GM18907 (cell line): ENCODE data around the gene STIL.
"Not testable (repeated sequence)": the region's sequence is repeated elsewhere in the genome, so short reads cannot be mapped to it uniquely, and the experiment has no call there.

ENCODE experiments used
- ATAC-seq: cut with Tn5 transposase; IDR thresholded peaks from one replicate; pipeline ENCODE4 v1.9.1; 2021; ENCODE audit warnings: mild to moderate bottlenecking, moderate library complexity; ENCODE audit not compliant: unreplicated experiment

Gene STIL

DNA sequence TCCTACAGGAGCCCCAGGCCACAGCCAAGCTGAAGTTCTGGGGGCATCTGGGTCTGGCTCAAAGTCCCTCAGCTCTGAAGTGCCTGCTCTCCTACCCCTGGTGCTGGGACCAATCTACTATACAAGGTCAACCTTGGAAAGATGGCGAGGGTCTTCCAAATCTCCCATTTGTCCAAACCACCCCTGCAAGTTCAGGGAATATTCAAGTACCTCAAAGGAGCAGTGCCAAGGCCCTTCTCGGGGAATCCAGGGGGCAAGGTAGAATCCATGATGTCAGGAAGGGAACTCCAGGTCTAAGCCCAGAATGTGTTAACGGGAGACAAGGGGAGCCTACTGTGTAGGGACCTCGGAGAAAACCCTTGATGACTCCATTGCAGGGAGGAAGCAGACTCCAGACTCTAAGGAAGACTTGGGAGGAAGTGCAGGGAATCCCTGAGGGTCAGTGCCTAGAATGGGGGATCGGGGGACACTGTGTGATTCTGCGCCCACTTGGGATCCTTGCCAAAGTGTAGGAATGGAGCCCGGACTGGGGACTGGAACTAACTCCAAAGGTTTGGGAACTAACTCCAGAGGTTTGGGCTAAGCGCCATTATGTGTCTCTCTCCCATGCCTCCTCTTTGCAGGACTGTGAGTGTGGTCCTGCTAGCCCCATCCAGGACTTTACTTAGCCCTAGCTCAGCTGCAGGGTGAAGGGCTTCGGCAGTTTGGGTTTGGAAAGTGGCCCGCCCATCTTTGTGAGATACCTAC lies 90.6 kb downstream of the STIL start:
- no peak for ATAC-seq

DNA sequence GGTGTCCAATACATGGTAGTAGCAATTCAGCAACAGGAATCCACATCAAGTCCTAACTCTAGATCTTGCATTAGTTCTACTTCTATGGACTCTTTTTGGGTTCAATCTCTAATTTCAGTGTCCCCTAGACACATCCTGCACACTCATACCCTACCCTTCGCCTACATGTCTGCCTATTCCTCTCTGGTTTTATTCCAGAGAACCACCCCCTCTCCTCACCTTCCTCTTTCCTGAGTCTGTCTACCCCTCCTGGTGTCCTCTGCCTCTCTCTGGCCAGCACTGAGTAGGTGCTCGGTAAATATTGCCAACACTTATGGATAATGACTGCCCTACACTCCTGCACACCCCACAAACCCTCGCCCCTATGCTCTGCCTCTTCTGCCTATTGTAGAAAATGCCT lies 91.5 kb downstream of the STIL start:
- no peak for ATAC-seq

DNA sequence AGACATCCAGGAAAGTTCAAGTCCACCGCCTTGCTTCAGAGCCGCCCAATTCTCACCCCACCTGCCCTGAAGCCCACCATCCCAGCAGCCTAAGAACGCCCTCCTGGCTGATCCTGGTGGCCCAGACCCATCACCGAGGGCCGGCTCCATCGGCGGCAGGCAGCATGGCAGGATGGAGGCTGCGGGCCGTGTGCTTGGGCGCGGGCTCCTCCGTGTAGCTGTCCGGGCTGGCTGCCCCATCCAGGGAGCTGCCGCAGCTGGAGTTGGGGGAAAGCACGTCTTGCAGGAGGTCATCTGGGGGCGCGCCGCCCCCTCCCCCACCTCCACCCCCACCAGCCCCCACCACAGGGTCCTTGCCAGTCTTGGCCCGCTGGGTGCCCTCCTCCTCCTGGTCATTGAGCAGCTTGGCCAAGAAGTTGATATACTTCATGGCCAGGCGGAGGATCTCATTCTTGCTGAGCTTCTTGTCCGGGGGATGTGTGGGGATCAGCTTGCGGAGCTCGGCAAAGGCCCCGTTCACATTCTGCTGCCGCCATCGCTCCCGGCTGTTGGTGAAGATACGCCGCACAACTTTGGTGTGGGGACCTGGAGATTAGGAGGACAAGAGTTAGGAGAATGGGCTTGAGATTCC lies 94.2 kb downstream of the STIL start:
- no peak for ATAC-seq

DNA sequence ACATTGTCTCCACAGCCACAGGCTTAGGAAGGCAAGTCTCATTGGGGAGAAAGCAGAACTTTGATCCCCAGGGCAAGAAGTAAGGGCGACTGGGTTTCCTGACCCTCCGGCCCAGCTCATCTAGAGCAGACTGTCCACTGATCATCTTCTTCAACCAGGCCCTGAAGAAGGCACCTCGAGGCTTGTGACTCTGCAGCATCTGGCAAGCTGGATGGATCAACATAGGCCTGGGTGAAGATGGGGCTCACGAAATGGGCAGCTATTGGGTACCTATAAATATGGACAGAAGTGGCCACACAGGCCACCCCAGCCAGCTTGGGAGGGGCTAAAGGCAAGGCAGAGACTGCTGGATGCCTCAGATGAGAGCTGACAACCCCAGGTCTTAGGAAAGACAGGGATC lies 94.9 kb downstream of the STIL start:
- ATAC-seq, result no peak

DNA sequence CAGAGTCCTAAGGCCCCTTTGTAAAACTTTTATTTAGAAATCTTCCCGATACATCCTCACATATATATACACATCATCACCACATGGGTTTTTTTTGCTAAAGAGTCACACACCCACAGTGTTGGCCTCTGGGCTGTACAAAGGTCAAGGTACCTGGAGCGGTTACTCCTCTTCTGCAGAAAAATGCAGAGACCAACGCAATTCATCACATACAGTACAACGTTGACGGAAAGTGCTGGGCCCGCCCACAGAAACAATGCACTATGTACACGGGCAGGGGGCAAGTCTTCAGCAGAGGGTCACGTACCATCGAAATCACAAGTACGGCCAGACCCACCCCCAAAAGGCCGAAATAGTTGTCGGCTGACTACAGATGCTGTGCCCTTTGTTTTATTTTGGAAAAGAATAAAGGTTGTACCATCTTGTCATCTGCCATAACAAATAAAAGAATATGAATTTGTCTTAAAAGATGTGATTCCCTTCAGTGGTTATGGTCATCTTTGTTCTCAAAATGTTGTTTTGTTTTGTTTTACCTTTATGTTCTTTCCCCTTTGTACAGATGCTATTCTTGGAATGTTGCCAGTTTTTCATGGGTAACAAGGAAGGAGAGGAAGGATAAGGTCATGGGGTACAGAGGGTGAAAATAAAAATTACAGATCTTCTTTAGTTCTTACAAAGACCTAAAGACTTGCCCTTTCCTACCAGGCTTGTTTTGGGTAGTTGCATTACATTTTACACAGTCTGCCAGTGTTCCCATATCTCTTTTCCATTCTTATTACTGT lies 97.5 kb downstream of the STIL start:
- ATAC-seq, result no peak

DNA sequence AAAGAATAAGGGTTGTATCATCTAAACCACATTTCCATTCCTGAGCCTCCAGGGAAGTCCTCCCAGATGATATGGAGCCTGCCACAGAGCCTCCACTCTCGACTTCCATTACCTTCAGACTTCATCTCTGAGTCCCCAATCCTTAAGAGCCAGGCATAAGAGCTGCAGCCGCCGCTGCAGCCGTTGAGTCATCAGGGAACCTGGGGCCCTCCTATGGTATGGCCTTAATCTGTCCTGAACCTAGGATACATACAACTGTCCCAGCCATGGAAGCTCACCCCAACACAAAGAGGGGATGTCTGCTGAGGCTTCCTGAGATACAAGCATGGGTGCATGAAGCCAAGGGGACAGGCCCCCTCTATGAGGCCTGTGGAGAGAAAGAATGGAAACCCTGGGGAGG lies 98.2 kb downstream of the STIL start:
- no peak for ATAC-seq

DNA sequence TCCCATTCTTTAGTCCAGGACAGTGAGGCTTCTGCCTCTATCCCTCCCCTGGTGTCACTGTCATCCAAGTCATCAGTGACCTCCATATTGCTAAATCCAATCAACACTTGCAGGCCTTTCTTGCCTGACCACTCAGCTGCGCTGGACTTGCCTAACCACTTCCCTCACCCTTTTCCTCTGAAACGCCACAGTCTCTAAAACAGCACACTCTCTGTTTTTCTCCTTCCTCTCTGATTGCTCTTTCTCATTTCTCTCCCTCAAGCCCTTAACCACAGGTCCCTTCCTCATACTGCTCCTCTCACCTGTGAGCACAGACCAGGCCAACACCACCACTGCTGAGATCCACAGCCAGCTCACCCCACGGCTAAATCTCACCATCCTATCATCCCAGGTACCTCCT lies 99.4 kb downstream of the STIL start:
- no peak for ATAC-seq

DNA sequence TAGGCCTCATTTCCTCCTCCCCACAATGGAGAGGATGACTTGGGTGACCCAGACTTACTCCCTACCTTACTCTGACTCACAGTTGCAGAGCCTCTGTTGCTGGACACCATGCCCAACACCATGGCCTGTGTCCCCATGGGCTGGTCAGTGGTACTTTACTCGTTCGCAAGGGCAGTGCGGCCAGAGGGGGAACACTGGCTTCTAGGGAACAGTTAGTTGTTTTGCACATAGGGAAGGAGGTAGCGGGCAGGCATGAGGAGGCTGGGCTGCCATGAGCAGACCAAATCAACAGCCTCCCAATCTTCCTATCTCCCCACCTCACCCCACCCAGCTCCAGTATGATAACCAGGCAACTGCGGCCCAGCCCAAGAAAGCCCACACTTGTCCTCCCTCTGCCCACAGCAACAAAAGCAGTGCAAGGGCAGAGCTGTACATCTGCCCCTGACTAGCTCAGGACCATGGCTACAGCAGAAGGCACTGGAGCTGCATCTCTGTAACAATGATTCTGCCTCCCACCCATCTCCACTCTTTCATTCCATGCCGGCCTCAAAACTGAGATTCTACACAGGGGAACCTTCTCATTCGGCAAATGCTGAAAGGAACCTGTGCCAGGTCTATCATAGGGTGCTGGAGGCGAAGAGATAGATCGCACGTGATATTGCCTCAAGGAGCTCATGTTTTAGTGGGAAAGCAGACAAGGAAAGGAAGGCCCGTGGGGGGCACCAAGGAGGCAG lies 100.5 kb downstream of the STIL start:
- no peak for ATAC-seq

DNA sequence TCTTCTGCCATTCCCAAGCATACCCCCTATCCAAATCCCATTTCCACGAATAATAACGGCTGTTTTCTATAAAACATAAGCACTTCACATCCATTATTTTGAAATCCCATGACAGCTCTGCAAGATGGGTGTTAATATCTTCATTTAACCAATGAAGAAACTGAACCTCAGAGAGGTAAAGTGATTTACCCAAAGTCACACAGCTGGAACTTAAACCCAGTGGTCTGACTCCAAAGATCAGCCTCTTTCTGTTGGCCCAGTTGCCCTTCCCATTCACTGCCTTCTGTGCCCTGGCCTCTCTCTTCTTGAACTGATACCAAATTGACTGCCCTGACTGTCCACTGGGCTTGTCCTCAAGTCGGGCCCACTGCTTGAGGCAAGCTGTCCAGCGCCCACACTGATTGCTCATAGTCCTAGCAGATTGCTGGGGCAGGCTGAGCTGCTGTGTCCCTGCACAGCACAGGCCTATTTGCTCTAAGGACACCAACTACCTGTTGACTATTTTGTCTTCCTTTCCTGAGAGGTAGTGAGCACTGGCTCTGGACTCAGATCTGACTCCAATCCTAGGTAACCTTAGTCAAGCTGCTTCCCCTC lies 101.2 kb downstream of the STIL start:
- ATAC-seq, result no peak

DNA sequence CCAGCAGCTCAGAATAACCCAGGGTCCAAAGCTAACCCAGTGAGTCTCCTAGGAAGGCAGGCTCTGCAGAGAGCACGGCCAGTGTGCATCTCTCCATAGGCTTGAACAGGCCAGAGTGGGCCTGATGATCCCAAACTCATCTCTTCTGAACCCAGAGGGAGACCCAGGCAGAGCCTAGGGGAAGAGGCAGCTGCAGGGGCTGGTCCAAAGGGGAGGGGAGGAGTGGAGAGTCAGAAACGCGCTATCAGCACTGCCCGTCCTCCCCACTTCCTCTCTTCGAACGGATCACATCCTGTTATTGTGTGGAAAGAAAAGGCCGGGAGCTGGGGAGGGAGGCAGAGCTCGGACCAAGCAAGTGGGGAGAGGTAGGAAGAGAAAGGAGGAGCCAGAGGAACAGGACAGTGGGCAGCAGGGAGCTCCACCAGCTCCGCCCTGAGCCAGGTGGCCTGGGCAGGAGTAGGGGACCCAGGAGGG lies 102.1 kb downstream of the STIL start:
- ATAC-seq, result no peak

DNA sequence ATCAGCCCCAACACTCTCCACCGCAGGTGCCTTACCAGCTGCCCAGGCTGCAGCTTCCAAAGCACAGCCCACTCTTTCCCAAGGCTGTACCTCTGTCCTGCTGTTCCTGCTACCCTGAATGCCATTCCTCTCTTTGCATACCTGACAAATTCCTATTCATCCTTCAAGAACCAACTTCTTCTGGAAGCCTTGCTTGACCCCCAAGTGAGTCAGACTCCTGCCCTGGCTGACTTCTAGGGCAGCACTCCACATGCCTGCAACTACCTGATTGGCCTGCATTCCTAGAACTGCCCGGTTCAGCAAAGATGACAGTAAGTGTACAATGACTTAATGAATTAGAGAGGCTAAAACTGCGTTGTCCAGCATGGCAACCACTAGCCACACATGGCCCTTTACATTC lies 103.3 kb downstream of the STIL start:
- ATAC-seq, result no peak

DNA sequence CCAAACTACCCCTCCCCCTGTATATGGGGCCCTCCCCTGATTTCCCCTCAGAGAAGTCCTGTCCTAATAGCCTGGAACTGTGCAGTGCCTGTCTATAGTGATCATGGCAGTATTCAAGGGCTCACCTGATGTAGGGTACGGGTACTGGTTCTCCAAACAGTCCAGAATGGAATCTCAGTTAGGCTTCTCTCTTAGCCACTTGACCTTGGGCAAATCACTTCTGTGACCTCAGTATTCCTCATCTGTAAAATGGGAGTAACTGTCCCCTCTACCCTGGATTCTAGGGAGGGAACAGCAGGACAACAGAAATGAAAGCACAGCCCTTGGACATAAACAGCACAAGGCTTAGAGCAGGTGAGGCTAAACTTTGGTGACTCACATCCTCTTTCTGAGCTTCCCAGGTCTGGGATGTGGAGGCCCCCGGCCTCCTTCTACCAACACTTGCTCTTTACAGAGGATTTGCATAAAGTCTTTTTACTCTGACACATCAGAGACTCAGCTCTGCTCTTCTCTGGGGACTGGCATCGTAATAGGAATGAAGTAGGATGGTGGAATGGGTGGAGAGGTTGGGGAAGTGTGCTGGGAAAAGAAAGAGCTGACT lies 104.1 kb downstream of the STIL start:
- no peak for ATAC-seq

DNA sequence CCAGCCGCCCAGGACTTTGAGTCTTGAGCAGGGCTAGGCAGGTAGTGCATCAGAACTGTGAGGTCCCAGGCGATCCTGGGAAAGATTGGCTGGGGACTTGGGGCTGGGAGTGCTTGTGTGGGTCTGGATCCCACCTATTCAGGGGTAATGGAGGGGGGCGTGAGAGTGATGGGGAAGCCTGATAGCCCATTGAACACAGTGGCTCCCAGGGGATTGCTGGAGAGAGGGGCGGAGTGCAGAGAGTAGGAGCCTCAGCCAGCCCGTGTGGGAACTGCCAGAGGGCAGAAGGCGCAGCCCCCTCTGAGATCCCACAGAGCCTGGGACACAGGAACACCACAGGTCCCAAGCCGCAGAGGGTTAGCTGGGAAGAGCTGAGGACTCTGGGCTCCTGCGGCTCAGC lies 104.9 kb downstream of the STIL start:
- no peak for ATAC-seq

DNA sequence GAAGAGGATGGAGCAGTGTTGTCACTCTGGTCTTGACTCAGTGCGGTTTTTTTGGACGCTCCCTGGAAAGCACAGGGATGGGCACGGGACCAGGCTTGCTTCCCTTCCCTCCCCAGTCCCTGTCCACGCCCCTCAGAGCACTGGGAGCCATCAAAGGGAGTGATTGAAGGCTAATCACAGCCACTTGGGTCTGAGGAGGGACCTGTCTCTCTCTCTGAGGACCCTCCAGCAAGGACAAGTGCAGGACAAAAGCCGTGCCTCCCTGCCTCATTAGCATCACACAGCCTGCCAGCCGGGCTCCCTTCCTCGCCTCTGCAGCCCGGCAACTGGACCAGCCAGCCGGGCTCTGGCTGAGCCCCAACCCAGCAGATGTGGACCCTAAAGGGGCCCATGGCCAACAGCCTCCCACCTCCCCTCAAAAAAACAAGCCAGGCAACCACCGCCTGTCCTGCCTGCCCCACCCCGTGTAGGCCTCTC lies 105.5 kb downstream of the STIL start:
- no peak for ATAC-seq

DNA sequence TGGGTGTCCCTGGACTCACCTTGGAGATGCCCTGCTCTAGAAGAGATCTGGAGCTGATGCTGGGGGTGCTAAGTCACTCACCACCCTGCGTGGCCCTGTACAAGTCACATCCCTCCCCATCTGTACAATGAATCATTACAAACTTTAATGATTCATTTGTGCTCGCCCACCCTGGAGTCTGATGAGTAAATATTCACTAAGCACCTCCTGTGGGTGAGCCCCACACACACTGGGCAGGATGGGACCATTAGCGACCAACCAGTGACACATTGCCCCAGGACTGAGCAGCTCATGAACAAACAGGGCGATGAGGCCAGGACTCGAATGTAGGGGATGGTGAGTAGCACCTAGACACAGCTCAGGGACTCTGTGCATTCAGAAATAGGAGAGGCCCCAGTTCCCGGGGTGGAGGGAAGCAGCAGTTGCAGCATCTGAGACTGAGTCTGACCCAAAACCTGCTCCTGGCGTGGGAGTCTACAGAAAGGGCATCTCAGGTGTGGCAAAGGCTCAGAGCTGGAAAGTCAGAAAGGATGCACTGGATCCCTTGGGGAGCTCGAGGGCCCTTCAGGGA lies 106.1 kb downstream of the STIL start:
- ATAC-seq, result no peak

DNA sequence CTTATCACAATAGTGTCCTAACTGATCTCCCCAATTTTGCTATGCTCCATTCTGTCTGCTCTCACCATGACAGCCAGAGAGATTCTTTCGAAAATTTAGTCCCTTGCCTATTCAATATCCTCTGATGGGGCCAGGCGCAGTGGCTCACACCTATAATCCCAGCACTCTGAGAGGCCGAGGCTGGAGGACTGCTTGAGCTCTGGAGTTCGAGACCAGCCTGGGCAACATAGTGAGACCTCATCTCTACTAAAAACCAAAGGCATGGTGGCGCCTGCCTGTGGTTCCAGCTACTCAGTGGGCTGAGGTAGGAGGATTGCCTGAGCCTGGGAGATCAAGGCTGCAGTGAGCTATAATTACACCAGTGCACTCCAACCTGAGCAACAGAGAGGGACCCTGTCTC lies 108.0 kb downstream of the STIL start:
- ATAC-seq, result no peak

DNA sequence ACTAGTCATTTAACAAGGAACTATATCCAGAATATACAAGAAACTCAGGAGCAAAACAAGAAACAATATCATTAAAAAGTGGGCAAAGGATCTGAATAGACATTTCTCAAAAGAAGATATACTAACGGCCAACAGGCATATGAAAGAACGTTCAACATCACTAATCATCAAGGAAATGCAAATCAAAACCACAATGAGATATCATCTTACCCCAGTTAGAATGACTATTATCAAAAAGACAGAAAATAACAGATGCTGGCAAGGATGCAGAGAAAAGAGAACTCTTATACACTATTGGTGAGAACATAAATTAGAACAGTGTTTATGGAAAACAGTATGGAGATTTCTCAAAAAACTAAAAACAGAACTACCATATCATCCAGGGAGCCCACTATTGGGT lies 110.4 kb downstream of the STIL start:
- ATAC-seq, result not testable (repeated sequence)

DNA sequence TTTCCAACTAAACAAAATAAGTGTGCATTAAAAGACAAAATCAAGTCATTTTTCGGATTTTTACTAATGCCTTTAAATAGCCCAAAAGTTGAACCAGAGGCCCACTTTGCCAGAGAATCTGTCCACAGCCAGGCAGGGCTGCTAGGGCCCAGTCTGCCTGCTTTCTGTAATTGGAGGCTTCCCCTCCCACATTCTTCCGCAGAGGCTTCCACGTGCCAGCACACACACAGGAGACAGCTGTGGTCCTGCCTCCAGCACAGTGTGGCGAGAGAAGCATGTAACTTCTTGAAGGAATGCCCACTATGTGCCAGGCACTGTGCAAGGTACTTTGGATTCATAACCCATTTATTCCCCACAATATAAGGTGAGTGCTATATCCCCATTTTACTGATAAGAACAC lies 112.8 kb downstream of the STIL start:
- ATAC-seq, result no peak
